Measurements from ENCODE around the gene TLN1.

Gene TLN1

DNA sequence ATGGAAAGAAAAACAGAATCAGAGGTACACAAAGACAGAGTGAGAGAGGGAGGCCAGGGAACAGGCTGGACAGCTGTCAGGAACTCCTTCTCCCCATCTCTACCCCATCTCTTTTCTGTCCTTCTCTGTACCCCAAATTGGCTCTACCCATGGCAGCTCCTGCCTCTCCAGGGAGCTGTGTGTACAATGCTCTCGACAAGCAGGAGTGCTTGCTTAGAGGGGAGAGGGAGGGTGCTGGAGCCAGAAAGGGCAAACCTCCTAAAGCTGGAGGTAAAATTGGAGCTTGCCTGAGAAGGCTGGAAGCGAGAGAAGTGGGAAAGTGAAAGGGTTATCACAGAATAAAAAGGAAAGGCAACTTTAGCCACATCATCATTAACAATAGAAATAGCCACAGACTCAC, 48.7 kb downstream of the TLN1 start:
- DNase-seq = no peak

DNA sequence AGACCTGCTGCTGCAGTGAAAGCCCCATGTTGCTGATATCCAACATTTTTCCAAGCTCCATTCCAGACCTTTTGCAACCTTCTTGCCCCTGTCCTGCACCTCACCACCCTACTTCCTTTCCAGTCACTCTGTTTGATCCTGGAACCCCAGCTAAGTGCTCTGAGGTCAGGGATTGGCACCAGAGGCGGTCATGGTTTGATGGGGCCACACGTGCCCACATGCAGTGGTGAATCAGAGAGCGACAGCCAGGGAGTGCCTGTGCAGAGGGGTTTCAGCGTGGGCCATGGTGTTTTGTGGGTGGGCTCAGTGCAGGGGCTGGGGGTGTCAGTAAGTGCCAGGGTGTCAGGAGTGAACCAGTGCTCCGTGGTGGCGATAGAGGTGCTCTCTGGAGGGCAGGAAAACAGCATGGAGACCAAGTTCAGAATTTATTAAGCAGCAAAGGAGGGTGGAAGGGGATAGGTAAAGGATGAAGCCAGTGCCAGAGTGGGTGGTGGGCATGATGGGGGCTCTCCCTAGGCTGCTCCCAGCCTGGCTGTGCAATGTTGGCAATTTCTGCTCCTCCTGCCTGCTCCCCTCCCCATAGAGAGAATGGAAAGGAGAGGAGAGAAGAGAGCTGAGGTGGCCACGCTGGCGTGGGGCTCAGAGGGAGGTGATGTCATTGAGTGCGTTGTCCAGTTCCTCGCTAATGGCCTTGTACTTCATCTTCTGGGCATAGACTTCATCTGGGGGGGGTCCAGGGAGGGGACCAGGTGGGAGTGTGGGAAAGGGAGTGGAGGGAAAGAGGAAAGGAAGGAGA, 49.3 kb downstream of the TLN1 start:
- no peak for DNase-seq

DNA sequence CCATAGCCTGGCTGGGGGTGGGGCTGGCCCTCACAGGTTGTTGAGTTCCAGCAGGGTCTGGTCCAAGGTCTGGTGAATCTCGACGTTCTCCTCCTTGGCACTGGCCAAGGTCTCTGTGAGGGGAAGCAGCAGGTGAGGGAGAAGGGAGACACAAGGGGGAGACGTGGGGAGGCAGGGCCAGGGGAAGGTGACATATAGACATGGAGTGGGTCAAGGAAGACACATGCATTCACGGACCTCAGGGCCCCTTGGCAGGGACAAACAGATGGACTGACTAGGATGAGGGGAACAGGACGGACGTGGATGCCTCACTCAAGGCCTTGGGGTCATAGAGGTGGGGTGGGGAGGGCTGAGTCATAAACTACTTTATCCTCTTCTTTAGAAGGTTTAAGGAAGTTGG, 49.9 kb downstream of the TLN1 start:
- no peak for DNase-seq

GRCh38 chr9:35681341-35682002, 50.5 kb downstream of the TLN1 start:
- no peak for DNase-seq

DNA sequence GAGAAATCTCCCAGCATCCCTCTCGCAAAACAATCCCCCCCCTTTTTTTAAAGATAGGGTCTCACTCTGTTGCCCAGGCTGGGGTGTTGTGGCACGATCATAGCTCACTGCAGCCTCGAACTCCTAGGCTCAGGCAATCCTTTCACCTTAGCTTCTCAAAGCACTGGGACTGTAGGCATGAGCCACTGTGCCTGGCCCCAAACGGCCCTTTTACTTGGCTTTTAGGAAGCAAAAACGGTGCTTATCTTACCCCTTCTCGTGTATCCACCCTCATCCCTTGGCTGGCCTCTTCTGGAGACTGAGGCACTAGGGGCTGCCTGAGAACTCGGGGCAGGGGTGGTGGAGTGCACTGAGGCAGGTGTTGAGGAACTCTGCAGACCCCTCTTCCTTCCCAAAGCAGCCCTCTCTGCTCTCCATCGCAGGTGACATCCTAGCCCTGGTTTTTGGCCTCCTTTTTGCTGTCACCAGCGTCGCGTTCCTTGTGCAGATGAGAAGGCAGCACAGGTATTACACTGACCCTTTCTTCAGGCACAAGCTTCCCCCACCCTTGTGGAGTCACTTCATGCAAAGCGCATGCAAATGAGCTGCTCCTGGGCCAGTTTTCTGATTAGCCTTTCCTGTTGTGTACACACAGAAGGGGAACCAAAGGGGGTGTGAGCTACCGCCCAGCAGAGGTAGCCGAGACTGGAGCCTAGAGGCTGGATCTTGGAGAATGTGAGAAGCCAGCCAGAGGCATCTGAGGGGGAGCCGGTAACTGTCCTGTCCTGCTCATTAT, 51.5 kb downstream of the TLN1 start:
- no peak for DNase-seq

DNA sequence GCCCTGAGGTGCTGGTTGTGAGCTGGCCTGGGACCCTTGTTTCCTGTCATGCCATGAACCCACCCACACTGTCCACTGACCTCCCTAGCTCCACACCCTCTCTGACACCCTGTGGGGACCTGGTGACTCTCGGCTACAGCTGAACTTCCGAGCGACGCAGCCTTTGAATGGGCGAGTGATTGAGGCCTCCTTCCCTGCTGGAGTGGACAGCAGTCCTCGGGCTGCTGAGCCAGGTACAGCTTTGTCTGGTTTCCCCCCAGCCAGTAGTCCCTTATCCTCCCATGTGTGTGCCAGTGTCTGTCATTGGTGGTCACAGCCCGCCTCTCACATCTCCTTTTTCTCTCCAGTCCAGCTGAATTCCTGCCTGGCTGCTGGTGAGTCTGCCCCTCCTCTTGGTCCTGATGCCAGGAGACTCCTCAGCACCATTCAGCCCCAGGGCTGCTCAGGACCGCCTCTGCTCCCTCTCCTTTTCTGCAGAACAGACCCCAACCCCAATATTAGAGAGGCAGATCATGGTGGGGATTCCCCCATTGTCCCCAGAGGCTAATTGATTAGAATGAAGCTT, 52.1 kb downstream of the TLN1 start:
- DNase-seq = no peak

DNA sequence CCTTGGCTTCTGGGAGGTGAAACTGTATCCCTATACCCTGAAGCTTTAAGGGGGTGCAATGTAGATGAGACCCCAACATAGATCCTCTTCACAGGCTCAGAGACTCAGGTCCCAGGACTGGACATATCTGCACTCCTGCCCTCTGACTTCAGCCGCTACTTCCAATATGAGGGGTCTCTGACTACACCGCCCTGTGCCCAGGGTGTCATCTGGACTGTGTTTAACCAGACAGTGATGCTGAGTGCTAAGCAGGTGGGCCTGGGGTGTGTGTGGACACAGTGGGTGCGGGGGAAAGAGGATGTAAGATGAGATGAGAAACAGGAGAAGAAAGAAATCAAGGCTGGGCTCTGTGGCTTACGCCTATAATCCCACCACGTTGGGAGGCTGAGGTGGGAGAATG, 52.9 kb downstream of the TLN1 start:
- no peak for DNase-seq

- no peak for DNase-seq
Observed at GRCh38 chr9:35675732-35676392, 56.1 kb downstream of the TLN1 start.

DNA sequence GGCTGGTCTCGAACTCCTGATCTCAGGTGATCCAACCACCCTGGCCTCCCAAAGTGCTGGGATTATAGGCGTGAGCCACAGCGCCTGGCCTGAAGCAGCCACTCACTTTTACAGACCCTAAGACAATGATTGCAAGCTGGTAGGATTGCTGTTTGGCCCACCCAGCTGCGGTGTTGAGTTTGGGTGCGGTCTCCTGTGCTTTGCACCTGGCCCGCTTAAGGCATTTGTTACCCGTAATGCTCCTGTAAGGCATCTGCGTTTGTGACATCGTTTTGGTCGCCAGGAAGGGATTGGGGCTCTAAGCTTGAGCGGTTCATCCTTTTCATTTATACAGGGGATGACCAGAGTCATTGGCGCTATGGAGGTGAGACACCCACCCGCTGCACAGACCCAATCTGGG, 56.8 kb downstream of the TLN1 start:
- no peak for DNase-seq

GRCh38 chr9:35674025-35674361, 58.0 kb downstream of the TLN1 start:
- no peak for DNase-seq

GRCh38 chr9:35673132-35674024, 58.6 kb downstream of the TLN1 start, which contains the start of gene CA9:
TSS of gene CA9 (plus strand) at chr9:35673928. CDS start at chr9:35673960, 32 bp downstream.
- DNase-seq = peak; percentile 52 to 86

GRCh38 chr9:35669331-35670145, 62.5 kb downstream of the TLN1 start:
- DNase-seq = no peak

GRCh38 chr9:35667939-35668338, 64.1 kb downstream of the TLN1 start:
- DNase-seq = no peak

GRCh38 chr9:35666549-35666948, 65.4 kb downstream of the TLN1 start:
- no peak for DNase-seq

GRCh38 chr9:35666045-35666444, 66.0 kb downstream of the TLN1 start:
- DNase-seq = no peak

DNA sequence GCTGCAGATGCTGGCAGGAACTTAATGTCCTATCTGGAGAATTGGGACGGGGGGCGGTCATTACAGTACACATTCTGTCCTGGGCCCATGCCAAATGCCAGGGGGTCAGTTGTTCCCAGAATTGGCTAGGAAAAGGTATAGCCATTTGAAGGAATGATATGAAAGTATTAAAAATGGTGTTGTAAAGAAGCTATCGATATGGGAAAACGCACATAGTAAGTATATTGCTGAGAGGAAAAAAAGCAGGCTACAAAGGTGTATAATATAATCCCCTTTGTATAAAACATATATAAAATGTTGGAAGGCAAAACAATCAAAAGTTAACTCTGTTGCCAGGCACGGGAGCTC, 66.5 kb downstream of the TLN1 start:
- no peak for DNase-seq

DNA sequence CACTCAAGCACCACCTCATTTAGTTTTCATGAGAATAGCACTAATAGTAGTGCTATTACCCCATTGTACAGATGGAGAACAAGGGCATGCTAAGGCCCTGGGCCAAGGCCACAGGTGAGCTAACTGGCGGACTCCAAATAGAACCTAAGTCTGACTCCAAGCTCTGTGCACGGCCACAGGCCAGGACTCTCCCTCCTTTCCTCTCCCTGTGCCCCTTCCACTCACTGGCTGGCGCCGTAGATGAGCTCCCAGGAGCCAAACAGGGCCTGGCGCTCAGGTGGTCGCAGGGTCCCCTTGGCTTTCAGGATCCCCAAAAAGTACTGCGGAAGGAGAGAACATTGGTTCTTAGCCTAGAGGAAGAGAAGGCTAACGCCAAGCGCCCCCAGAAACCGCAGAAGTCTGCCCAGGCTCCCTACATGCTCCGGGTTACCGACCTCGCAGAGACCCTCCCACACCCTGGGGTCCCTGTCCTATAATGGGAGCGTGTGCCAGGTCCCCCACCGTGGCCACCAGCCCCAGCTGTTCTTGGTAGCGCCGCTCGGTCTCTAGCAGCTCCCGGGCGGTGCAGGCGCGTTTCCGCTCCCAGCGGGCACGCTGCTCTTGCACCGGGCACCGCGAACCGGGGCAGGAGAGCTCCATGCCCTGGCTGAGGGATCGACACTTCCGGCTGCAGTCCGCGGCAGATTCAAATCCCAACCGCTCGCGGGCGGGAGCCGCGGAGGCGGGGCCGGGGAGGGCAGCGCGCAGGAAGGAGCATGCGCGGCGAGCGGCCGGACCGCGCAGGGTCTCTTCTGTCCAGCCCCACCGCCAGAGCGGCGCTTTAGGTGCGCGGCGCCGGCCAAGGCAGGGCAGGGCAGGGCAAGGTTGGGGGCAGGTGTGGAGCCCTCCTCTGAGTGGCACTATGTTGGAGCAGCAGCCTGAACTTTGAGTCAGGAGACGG, 67.2 kb downstream of the TLN1 start, which contains the start of gene ARHGEF39:
TSS of gene ARHGEF39 (minus strand) at position 665 of the 940 bp plus-strand sequence. CDS start at position 639, 26 bp downstream.
- peak in 1 of 2 experiments; percentile 38 for DNase-seq

- no peak for DNase-seq
Observed at GRCh38 chr9:35662437-35662836, 69.6 kb downstream of the TLN1 start.

- DNase-seq = no peak
Observed at GRCh38 chr9:35661756-35662350, 70.1 kb downstream of the TLN1 start.

Measured in cerebellar nuclear complex (tissue), 1 donor.